Measurements from ENCODE around the gene DLGAP4. TPM values are rescaled to one million over a fixed set of nuclear protein-coding genes. Genes with fewer than 3 reads are reported as not detected.

The DLGAP4 gene
- total and polyA plus RNA-seq, 8 donors, result 15.1 to 92.2 (median 33.5) TPM

- H3K4me1 ChIP-seq, result no peaks in the 10 kb centered on the region
- peaks cover 3 to 7% (median 5%) of the 10 kb centered on the region in 4 donors for H3K9me3 ChIP-seq
- DNase-seq, result no peak
- 49 to 58% (median 53%) methylated on average over 7 of the region's 7 CpGs for WGBS, 5 donors
- H3K4me3 ChIP-seq, result no peak overlapping the region
- no peak overlapping the region for H3K27ac ChIP-seq
- TF ChIP-seq POLR2A (IDR thresholded peaks at IDR 0.05) (no peak), CTCF (IDR thresholded peaks at IDR 0.05) (no peak), POLR2AphosphoS5 (IDR thresholded peaks at IDR 0.05) (no peak), EP300 (IDR thresholded peaks at IDR 0.05) (no peak)
- no peaks in the 10 kb centered on the region for H3K36me3 ChIP-seq
- intact Hi-C loops (cut with DNase I; ENCODE audit: low total_unique reads), result no loop called here
- peaks cover 0 to 71% (median 10%) of the 10 kb centered on the region in 3 donors for H3K27me3 ChIP-seq
These were observed 112.6 kb downstream of the DLGAP4 start for GRCh38 chr20:36418711-36419110.

- no peak for DNase-seq
- WGBS, 5 donors, result 56 to 64% (median 60%) methylated on average over 13 of the region's 13 CpGs
- Histone ChIP-seq H3K9me3 (peaks cover 3 to 7% (median 5%) of the 10 kb centered on the region in 4 donors), H3K4me1 (no peaks in the 10 kb centered on the region), H3K4me3 (no peak overlapping the region), H3K27me3 (peaks cover 0 to 52% (median 4%) of the 10 kb centered on the region in 3 donors), H3K36me3 (no peaks in the 10 kb centered on the region), H3K27ac (no peak overlapping the region)
- intact Hi-C loops (cut with DNase I; ENCODE audit: low total_unique reads), result no loop called here
- no peak for TF ChIP-seq CTCF (IDR thresholded peaks at IDR 0.05)
- TF ChIP-seq POLR2A (IDR thresholded peaks at IDR 0.05), result no peak
- TF ChIP-seq POLR2AphosphoS5 (IDR thresholded peaks at IDR 0.05), result no peak
- no peak for TF ChIP-seq EP300 (IDR thresholded peaks at IDR 0.05)
These were observed 115.5 kb downstream of the DLGAP4 start for GRCh38 chr20:36421641-36422040.

- Histone ChIP-seq H3K9me3 (peaks cover 2 to 5% (median 3%) of the 10 kb centered on the region in 4 donors), H3K36me3 (no peaks in the 10 kb centered on the region), H3K27me3 (peaks cover 0 to 35% (median 4%) of the 10 kb centered on the region in 3 donors), H3K4me3 (no peak overlapping the region), H3K27ac (no peak overlapping the region), H3K4me1 (no peaks in the 10 kb centered on the region)
- intact Hi-C loops (cut with DNase I; ENCODE audit: low total_unique reads), result no loop called here
- DNase-seq, result no peak
- TF ChIP-seq EP300 (IDR thresholded peaks at IDR 0.05) (no peak), POLR2AphosphoS5 (IDR thresholded peaks at IDR 0.05) (no peak), CTCF (IDR thresholded peaks at IDR 0.05) (no peak), POLR2A (IDR thresholded peaks at IDR 0.05) (no peak)
- WGBS, 5 donors, result 36 to 49% (median 40%) methylated on average over 3 of the region's 3 CpGs
These were observed 118.2 kb downstream of the DLGAP4 start for GRCh38 chr20:36424314-36424713.

GRCh38 chr20:36425166-36425565 lies 119.0 kb downstream of the DLGAP4 start:
- Histone ChIP-seq H3K9me3 (no peaks in the 10 kb centered on the region), H3K36me3 (no peaks in the 10 kb centered on the region), H3K4me1 (no peaks in the 10 kb centered on the region), H3K4me3 (no peak overlapping the region), H3K27ac (no peak overlapping the region), H3K27me3 (peaks cover 0 to 26% (median 4%) of the 10 kb centered on the region in 3 donors)
- WGBS, 5 donors, result 52 to 66% (median 58%) methylated on average over 4 of the region's 4 CpGs
- DNase-seq, result no peak
- intact Hi-C loops (cut with DNase I; ENCODE audit: low total_unique reads), result no loop called here
- TF ChIP-seq CTCF (IDR thresholded peaks at IDR 0.05) (no peak), POLR2A (IDR thresholded peaks at IDR 0.05) (no peak), EP300 (IDR thresholded peaks at IDR 0.05) (no peak), POLR2AphosphoS5 (IDR thresholded peaks at IDR 0.05) (no peak)

Measured in stomach (tissue), 9 donors.